GM19463 (cell line): ENCODE measurements around the gene TADA3.
A peak's percentile ranks its signal among the peaks of the same experiment; 100 is the strongest.
"Not testable (repeated sequence)": the region's sequence is repeated elsewhere in the genome, so short reads cannot be mapped to it uniquely, and the experiment has no call there.

Experiments used
- ATAC-seq: cut with Tn5 transposase; IDR thresholded peaks from one replicate; pipeline ENCODE4 v1.9.1; 2021; ENCODE audit warnings: mild to moderate bottlenecking, moderate library complexity; ENCODE audit not compliant: unreplicated experiment

Gene TADA3

DNA sequence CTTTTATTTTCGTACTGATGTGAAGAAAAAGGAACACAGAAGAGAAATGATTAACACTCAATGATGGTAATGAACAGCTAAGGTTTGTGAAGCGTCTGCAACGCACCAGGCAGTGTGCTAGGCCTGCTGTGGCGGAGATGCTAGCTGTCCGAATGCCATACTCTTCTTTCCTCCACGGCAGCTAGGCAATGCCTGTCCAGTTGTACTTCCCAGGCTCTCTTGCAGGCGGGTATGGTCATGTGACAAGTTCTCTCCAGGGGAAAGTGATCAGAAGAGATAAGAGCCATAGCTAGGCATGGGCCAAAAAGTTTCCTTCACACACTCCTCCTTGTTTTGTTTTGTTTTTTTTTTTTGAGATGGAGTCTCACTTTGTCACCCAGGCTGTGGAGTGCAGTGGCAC lies 6.7 kb downstream of the TADA3 start:
- ATAC-seq, result no peak

DNA sequence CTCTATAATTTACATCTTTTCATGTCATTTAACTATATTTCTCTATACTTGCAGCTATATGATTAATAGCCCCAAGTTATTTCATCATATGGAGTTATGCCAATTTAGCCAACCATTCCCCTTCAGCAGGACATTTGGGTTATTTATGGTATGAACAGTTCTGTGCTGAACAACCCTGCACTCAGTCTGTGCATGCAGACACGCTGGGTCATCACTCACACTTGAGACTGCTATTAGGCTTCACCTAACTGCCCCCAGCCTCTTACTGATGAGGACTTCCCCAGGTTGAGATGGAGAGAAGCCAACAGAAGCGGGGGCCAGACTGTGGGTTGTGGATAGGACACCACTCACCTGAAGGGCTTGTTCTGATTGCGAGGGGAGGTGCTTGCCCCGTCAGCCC lies 7.3 kb downstream of the TADA3 start:
- ATAC-seq, result no peak

DNA sequence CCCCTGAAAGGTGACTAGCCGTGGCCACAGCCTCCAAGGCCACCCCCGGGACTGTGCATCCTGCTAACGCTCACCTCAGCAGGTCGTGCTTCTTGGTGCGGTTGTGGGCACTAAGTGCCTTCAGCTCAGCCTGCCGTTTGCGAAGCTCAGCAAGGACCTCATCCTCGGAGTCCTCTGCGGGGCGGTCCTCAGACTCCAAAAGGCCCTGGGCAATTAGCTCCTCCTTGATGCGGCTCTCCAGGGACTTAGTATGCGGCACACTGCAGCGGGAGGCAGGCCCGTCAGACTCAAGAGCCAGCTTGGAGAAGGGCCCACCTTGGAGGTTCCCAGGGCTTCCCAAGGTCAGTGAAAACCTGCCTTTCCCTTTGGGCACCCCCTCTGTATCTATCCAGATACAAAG lies 8.3 kb downstream of the TADA3 start:
- no peak for ATAC-seq

- no peak for ATAC-seq
These were observed 9.5 kb downstream of the TADA3 start for GRCh38 chr3:9782770-9783169.

DNA sequence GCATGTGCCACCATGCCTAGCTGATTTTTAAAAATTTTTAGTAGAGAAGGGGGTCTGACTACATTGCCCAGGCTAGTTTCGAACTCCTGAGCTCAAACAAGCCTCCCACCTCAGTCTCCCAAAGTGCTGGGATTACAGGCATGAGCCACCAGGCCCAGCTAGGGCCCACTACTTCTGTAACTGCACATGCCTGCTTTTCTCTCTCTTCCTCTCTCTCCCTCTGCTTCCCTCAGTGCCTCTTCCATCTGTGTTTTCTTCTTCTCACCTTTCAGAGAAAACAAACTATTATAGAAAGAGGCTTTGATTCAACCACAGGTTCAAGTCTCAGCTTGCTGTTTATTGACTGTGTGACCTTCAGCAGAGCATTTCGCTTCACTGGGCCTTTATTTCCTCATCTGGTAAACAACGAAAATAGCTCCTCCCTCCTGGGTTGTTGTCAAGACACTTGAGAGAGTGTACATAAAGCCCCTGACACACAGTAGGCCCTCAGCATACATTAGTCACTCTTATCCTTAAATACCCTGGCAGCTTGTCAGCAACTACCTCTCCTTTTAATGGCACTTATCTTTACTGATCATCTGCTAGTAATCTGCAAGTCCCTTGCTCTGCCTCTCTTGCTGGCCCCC lies 10.2 kb downstream of the TADA3 start:
- no peak for ATAC-seq

DNA sequence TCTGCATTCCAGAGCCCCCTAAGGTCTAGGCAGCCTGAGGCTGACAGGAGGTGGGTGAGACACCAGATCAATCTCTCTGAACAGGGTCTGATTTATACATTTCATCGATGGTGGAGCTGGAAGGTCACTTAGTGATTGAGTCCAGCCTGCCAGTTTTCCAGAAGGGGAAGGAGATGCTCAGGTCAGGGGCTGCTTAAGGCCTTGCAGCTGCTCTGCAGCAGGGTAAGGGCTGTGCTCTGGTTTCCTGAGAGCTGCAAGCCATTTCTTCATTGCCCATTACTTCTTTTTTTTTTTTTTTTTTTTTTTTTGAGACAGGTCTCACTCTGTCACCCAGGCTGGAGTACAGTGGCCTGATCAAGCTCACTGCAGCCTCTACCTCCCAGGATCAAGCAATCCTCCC lies 10.7 kb downstream of the TADA3 start:
- ATAC-seq, result no peak

DNA sequence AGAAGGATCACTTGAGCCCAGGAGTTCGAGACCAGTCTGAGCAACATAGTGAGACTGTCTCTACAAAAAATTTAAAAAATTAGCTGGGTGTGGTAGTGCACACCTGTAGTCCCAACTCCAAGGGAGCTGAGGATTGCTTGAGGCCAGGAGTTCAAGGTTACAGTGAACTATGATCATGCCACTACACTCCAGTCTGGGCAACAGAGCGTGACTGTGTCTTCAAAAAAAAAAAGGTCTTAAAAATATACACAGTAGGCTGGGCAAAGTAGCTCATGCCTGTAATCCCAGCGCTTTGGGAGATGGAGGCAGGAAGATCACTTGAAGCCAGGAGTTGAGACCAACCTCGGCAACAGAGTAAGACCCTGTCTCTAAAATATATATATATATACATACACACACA lies 11.4 kb downstream of the TADA3 start:
- ATAC-seq, result no peak

- no peak for ATAC-seq
These were observed 11.8 kb downstream of the TADA3 start for GRCh38 chr3:9780458-9780812.

GRCh38 chr3:9779721-9780457 lies 12.4 kb downstream of the TADA3 start:
- peak; percentile 61 for ATAC-seq

DNA sequence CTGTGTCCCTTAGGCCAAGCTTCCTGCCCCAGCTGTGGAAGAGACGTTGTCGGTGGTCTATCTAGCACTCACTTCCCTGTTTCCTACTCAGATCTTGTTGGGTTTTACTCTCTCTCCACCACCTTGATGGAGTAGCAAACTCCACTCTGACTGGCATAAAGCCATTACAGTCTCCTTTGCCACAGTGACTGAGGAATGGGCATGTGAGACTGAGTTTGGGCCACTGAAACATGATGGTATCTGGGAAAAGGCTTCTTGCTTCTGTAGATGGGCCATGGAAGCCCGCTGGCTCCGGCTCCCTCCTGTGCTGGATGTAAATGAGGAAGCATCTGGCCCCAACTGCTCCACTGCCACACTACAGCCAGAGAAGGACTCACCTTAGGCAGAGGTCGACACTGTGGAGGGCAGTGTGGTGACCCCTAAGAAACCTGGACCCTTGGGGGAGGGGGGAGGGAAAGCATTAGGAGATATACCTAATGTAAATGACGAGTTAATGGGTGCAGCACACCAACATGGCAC lies 13.1 kb downstream of the TADA3 start:
- ATAC-seq, result no peak

DNA sequence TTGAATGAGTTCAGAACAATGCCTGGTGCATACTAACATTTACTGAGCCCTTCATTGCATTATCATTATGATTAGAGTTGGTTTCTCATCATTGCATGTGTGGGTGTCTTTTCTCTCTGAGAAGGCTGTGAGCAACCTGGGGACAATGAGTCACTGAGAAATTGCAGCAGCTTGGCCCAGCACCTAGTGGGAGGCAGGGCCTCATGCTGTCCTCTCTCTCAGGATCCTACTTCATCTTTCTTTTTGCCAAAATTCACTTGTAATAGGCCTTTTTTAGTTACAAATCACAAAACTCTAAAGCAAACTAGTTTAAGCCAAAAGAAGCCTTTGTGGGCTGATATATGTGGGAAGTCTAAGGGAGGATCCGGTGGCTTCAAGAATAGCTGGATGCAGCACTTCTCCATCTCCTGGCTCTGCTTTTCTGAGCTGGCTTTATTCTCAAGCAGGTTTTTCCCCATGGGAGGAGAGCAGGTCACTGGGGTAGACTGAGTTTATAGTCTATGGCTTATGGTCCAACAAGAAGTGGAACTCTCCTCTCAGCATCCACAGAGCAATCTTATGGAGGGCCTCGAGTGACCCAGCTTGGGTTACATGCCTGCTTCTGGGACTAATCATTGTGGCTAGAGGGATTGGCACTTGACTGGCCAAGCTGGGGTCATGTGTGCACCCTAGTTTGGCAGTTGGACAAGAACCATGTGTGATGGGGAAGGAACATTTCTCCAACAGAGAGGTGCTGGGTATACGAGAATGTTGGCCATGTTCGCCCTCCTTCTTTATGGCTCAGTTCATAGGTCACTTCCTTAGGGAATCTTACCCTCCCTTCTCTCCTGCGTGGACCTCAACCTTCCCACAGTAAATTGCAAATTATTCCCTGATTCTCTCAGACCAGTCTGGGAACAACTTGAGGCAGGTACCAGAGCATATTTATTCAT lies 13.9 kb downstream of the TADA3 start:
- no peak for ATAC-seq

- ATAC-seq, result no peak
These were observed 14.6 kb downstream of the TADA3 start for GRCh38 chr3:9777694-9778021.

DNA sequence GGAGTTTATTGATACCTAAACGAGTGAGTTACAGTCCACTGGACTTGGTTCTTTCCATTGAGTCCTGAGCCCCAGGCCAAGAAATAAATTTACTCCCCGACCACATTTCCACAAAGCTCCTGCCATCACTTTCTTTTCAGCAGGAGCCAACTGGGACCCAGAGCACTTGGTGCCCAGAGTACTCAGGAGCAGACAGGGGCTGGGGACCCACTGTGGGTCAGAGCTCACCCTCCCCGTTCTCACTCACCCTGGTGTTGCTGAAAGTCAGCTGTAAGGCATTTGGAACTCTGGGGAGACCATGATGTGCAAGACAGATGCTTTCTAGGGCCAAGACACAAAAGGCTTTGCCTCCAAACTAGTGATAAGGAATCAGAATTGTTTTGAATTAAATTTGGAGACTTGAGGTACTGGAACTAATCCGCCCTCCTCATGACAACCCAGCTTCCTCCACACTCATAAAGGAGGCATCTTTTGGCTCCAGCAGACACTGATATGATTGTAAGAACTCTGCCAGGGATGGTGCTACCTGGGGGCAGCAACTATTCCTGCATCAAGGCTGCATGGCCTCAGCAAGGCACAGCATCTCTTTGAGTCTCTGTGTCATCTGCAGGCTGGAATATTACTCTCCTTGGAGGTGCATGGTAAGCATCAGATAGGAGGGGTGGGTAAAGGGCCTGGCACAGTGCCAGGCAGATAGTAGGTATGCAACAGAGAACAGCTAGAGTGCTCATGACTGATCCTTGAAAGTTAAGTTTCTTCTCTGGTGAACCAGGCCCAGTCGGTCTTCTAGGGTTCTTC lies 15.2 kb downstream of the TADA3 start:
- ATAC-seq, result no peak

- not testable (repeated sequence) for ATAC-seq
These were observed 21.3 kb downstream of the TADA3 start for GRCh38 chr3:9771007-9771406.

DNA sequence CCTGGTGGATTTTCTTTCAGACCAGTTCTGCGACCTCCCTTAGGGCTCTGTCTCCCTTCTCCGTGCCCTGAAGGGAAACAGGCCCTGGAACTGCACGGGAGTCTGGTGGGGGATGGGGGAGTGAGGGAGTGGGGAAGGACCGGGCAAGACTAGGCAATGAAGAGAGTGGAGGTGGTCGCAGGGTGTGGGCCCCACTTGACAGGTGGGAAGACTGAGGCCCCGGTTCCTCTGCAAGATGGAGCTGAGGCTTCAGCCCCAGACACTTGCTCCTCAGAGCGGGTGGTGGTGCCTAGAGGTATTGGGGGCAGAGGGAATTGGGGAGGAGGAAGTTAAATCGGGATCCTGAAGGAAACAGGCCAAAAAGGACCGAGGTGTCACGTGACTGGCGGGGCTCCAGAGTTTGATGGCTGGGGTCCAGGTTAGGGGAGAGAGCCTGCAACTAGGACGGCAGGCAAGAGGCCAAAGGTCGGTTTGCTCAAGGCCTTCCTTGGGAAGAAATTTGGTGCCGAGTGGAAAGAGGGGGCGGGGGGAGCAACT lies 21.9 kb downstream of the TADA3 start:
- ATAC-seq, result no peak

- ATAC-seq, result peak; percentile 63
These were observed 22.6 kb downstream of the TADA3 start, which contains the start of gene CAMK1 for GRCh38 chr3:9769426-9770275. Gene CAMK1, minus strand, starts transcription at chr3:9769947. Its CDS starts 2,198 bp downstream, at chr3:9767749.

- no peak for ATAC-seq
These were observed 23.3 kb downstream of the TADA3 start for GRCh38 chr3:9769012-9769411.

DNA sequence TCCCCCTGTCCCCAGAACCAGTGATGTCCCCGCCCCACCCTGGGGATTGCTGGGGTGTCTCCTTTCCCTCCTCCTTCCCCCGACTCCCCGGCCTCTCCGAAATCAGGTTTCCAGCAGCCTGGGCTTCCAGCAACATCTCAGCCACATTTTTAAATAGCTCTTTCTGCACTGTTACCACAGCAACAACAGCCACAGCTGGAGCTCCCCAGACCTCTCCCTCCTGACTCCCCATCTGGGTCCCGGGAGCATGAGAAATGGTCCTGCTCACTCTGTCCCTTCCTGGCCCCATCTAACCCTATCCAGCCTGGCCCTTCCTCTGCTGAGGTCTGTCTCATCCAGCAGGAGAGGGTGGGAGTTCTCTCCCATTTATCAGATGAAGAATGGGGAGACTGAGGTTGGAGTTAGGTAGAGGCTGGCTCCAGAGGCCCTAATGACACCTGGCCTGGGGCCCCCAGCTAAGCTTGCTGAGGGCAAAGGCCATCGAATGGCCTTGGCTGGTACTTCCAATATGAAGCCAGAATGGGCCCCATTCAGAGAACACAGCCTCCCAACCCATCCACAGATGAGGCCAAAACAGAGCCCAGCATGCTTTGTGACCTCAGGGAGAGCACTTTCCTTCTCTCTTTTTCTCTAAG lies 24.0 kb downstream of the TADA3 start:
- ATAC-seq, result no peak

DNA sequence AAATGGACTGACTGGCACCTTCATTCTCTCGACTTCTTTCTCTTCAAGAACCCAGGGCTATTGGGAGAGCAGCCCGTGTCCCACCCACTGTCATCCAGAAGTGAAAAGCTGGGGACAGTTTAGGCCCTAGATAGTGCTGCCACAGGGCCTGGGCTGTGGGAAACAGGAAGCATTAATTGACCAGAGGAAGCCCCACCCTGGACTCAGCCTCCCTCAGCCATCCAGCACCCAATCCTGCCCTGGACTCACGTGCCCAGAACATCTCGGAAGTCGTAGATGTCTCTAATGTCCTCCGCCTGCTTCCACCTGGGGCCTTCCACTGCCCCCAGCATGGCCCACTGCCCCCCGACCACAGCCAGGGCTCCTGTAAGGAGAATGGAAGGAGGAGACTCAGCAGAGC lies 24.9 kb downstream of the TADA3 start:
- ATAC-seq, result no peak
